Measurements from ENCODE around the gene ENTPD6. TPM values are rescaled to one million over a fixed set of nuclear protein-coding genes. Genes with fewer than 3 reads are reported as not detected.

The ENTPD6 gene
- total RNA-seq, 1 donor from 2014 or later = 191 TPM

DNA sequence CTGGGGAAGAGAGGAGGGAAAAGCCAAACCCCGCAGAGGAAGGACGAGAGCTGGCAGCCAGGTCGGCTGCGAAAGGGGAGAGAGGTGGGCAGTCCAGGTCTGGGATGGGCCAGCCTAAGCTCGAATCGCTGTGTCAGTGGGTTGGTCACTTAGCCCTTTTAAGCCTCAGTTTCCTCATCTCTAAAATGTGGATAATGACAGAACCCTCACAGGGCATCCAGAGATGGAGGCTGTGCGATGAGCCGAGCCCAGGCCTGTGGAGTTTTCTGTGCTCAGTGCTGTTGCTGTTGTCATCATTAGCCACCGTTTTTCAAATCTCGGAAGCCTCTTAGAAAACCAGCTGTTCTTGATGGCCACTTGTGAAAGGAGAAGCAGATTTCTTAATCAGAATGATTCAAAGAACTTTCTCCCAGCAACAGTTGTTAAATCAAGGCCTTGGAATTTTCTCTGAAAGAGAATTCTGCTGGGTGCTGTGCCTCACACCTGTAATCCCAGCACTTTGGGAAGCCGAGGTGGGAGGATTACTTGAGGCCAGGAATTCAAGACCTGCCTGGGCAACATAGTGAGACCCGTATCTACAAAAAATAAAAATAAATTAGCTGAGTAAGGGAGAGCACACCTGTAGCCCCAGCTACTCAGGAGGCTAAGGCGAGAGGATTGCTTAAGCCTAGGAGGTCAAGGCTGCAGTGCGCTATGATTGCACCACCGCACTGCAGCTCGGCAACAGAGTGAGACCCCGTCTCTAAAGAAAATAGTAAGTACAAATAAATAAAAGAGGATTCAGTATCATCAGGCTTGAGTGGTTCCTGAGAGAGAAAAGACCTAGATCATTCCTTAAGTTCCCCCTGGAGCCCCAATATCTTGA is 46.3 kb upstream of the ENTPD6 start:
- Mint-ChIP-seq H3K4me1 (ENCODE audit: low read depth, unreplicated experiment) (peaks cover 10% of the 10 kb centered on the region), H3K4me3 (ENCODE audit: unreplicated experiment) (peak overlapping the region; percentile 79), H3K36me3 (ENCODE audit: unreplicated experiment) (no peaks in the 10 kb centered on the region), H3K9me3 (ENCODE audit: unreplicated experiment) (peaks cover 3% of the 10 kb centered on the region), H3K27ac (ENCODE audit: unreplicated experiment) (no peak overlapping the region), H3K27me3 (ENCODE audit: unreplicated experiment) (peaks cover 10% of the 10 kb centered on the region)
- no peak for DNase-seq
- TF ChIP-seq, protein P1, sequence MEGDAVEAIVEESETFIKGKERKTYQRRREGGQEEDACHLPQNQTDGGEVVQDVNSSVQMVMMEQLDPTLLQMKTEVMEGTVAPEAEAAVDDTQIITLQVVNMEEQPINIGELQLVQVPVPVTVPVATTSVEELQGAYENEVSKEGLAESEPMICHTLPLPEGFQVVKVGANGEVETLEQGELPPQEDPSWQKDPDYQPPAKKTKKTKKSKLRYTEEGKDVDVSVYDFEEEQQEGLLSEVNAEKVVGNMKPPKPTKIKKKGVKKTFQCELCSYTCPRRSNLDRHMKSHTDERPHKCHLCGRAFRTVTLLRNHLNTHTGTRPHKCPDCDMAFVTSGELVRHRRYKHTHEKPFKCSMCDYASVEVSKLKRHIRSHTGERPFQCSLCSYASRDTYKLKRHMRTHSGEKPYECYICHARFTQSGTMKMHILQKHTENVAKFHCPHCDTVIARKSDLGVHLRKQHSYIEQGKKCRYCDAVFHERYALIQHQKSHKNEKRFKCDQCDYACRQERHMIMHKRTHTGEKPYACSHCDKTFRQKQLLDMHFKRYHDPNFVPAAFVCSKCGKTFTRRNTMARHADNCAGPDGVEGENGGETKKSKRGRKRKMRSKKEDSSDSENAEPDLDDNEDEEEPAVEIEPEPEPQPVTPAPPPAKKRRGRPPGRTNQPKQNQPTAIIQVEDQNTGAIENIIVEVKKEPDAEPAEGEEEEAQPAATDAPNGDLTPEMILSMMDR (IDR thresholded peaks at IDR 0.05; ENCODE audit: partially characterized antibody, unreplicated experiment) = no peak

DNA sequence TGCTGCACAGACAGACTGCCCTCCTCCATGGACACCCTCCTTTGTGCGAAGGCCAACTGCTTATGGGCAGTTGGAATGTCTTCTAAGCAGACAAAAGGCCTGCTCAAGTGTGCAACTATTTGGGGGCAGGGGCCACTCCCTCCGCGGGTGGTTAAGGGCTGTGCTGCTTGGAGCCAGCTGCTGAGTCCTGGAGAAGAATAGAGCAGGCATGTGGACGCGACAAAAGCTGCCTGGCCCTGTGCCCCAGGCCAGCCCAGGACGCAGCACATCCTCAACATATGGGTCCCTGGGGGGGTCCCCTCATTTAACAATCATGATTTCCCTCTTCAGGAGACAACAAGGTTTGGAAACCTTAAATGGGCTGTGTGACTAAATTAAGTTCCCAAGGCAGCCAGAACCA is 45.5 kb upstream of the ENTPD6 start:
- TF ChIP-seq, protein P1 (IDR thresholded peaks at IDR 0.05; ENCODE audit: partially characterized antibody, unreplicated experiment) = no peak
- peak; percentile 54 for DNase-seq
- Mint-ChIP-seq H3K4me1 (ENCODE audit: low read depth, unreplicated experiment) (peaks cover 10% of the 10 kb centered on the region), H3K27ac (ENCODE audit: unreplicated experiment) (peak overlapping the region; percentile 67), H3K9me3 (ENCODE audit: unreplicated experiment) (peaks cover 3% of the 10 kb centered on the region), H3K36me3 (ENCODE audit: unreplicated experiment) (no peaks in the 10 kb centered on the region), H3K4me3 (ENCODE audit: unreplicated experiment) (peak overlapping the region; percentile 55), H3K27me3 (ENCODE audit: unreplicated experiment) (peaks cover 10% of the 10 kb centered on the region)

DNA sequence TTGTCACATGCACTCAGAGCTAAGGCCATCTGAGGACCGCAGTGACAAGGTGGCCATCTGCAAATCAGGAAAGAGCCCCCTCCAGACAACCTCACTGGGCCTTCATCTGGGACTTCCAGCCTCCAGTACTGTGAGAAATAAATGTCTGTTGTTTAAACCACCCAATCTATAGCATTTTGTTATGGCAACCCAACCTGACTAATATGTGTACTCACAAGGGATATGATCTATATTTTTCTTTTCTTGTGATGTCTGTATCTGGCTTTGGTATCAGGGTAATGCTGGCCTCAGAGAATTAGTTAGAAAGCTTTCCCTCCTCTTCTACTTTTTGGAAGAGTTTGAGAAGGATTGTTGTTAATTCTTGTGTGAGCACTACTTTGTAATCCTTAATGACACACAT is 37.5 kb upstream of the ENTPD6 start:
- no peak for DNase-seq
- no peaks in the 10 kb centered on the region for H3K36me3 Mint-ChIP-seq (ENCODE audit: unreplicated experiment)
- no peak overlapping the region for H3K27ac Mint-ChIP-seq (ENCODE audit: unreplicated experiment)
- TF ChIP-seq, protein P1 (IDR thresholded peaks at IDR 0.05; ENCODE audit: partially characterized antibody, unreplicated experiment) = no peak
- no peak overlapping the region for H3K4me3 Mint-ChIP-seq (ENCODE audit: unreplicated experiment)
- no peaks in the 10 kb centered on the region for H3K9me3 Mint-ChIP-seq (ENCODE audit: unreplicated experiment)
- H3K27me3 Mint-ChIP-seq (ENCODE audit: unreplicated experiment) = peaks cover 3% of the 10 kb centered on the region
- no peaks in the 10 kb centered on the region for H3K4me1 Mint-ChIP-seq (ENCODE audit: low read depth, unreplicated experiment)

DNA sequence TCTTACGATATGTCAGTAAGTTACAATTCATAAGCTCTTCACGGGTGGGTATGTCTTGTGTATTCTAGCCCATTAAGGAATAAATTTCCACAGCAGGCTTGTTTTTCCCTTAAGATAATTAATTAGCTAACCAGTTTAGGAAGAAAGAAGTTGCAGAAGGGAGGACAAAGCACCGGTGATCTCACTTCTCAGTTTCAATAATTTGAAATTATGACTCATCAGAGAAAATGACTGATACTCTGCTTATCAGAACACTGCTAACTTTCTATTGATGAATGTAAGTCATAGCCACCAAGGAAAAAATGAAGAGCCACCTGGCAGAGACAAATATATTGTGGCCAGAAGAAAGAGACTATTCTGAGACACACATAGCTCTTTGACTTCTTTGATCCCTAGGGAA is 35.0 kb upstream of the ENTPD6 start:
- TF ChIP-seq, protein P1 (IDR thresholded peaks at IDR 0.05; ENCODE audit: partially characterized antibody, unreplicated experiment) = no peak
- no peaks in the 10 kb centered on the region for H3K36me3 Mint-ChIP-seq (ENCODE audit: unreplicated experiment)
- H3K4me1 Mint-ChIP-seq (ENCODE audit: low read depth, unreplicated experiment) = no peaks in the 10 kb centered on the region
- no peak overlapping the region for H3K4me3 Mint-ChIP-seq (ENCODE audit: unreplicated experiment)
- DNase-seq = no peak
- H3K9me3 Mint-ChIP-seq (ENCODE audit: unreplicated experiment) = peaks cover 1% of the 10 kb centered on the region
- no peaks in the 10 kb centered on the region for H3K27me3 Mint-ChIP-seq (ENCODE audit: unreplicated experiment)
- no peak overlapping the region for H3K27ac Mint-ChIP-seq (ENCODE audit: unreplicated experiment)

DNA sequence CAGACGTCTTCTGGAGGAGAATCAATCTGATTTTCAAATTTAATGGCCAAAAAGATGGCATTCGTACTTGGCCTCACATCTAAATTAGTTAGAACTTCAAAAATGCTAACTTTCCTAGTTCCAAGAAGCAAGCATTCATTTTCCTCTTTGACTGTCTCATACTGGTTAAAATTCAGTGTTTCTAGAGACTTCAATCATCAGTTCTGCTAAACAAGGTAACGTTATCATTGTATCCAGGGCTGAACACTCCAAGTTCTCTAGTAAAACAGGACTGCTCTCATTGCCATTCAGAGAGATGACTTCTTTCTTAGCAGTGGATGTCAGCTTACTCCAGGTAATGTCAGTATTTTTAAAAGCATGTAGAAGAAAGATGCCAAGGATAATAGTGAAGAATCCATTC is 34.6 kb upstream of the ENTPD6 start:
- no peak for DNase-seq
- Mint-ChIP-seq H3K36me3 (ENCODE audit: unreplicated experiment) (no peaks in the 10 kb centered on the region), H3K4me1 (ENCODE audit: low read depth, unreplicated experiment) (no peaks in the 10 kb centered on the region), H3K27me3 (ENCODE audit: unreplicated experiment) (no peaks in the 10 kb centered on the region), H3K27ac (ENCODE audit: unreplicated experiment) (no peak overlapping the region), H3K4me3 (ENCODE audit: unreplicated experiment) (no peak overlapping the region), H3K9me3 (ENCODE audit: unreplicated experiment) (peaks cover 1% of the 10 kb centered on the region)
- TF ChIP-seq, protein P1 (IDR thresholded peaks at IDR 0.05; ENCODE audit: partially characterized antibody, unreplicated experiment) = no peak
